Midbrain (tissue), 1 donor: ENCODE measurements around the gene DDX25.

ENCODE experiments used
- DNase-seq: peaks from one replicate; lab custom pipeline; 2025; lab: John Stamatoyannopoulos, UW

Gene DDX25

DNA sequence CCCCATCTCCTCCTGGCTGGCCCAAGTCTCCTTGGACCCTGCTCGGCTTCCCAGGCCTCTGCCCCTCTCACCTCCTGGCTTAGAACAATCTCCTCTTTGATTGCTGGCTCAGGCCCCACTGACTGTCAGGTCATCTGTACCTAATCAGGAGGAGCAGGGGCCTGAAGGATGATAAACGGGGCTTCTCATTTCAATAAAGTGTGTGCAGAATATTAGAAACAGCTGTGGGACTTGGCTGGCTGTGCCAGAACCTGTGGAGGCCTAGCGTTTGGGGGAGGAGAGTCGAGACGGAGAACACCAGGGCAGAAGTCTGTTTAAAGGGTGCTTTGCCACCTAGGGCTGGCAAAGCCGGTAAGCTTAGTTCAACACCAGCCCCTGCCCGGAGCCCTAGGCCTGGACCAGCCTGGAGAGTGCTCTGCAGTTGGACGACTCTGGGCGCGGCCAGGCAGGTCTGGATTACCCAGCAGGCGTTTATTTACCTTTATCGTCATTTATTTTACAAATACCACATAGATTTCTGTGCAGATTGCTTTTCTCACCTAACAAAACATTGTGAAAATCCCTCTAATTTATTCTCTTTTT lies 31.4 kb downstream of the DDX25 start:
- no peak for DNase-seq

DNA sequence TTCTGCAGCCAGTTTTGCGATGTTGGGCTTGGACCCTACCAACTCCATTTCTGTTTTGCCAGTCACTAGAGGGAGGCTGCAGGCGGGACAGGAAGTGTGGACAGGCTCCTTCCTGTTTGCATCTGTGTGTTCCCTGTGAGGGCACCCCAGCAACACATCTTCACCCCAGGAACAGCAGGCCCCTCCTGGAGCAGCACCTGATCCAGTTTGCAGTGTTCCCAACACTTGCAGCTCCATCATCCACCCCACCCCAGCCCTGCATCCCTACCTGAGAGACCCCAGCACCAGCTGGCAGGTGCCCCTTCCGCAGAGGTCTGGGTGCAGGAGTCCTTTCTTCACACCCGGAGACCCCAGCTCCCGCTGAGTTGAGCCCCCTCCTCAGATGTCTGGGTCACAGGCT lies 34.1 kb downstream of the DDX25 start:
- no peak for DNase-seq

DNA sequence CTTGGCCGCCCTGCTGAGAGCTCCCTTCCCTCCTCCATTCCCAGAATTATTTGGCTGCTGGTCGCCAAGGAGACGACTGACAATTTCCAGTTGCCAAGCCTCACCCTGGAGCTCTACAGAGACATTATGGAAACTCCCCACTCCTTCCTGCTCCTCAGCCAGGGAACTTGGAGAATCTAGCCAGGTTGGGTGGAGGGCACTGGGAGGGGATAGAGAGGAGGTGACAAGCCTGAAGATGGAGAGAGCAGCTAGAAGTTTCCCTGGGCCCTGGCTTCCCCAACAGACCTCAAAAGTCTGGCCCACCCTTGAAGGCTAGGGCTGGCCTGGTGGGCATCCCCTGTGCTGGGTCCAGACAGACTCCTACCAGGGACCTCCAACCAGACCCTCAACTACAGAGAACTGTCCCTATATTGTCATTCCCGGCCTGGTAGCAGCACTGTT lies 34.8 kb downstream of the DDX25 start:
- DNase-seq: no peak

- DNase-seq: no peak
Measured at GRCh38 chr11:125940145-125940544, 35.8 kb downstream of the DDX25 start.

GRCh38 chr11:125941267-125941618 lies 36.9 kb downstream of the DDX25 start:
- DNase-seq: no peak

- DNase-seq: no peak
Measured at GRCh38 chr11:125941619-125942611, 37.6 kb downstream of the DDX25 start.

- DNase-seq: no peak
Measured at GRCh38 chr11:125942771-125943428, 38.6 kb downstream of the DDX25 start.

DNA sequence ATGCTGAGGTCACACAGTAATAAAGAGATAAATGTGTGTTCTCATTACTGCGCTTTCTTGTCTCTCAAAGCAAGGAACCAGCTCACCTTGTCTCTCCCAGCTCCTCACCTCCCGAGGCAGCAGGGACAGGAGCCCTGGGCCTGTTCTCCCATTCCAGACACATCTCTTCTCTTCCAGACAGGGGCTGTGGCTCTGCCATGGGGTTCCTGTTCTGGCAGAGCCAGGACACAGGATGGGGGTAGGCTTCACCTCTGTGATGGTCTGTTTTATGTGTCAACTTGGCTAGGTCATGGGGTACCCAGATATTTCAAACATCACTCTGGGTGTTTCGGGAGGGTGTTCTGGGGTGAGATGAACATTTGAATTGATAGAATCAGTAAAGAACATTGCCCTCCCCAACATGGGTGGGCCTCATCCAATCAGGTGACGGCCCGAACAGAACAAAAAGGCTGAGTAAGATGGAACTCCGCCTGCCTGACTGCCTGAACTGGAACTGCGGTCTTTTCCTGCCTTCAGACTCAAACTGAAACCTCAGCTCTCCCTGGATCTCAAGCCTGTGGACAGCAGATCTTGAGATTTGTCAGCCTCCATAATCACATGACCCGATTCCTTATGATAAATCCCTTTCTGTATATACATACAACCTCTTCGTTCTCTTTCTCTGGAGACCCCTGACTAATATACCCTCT lies 39.5 kb downstream of the DDX25 start:
- DNase-seq: no peak

GRCh38 chr11:125944350-125945010 lies 40.2 kb downstream of the DDX25 start:
- no peak for DNase-seq

GRCh38 chr11:125945011-125945796 lies 40.9 kb downstream of the DDX25 start:
- DNase-seq: no peak

GRCh38 chr11:125945797-125946520 lies 41.7 kb downstream of the DDX25 start, which contains the start of gene VSIG10L2:
TSS of gene VSIG10L2 (plus strand) at chr11:125946044. CDS start at chr11:125946056, 12 bp downstream.
- no peak for DNase-seq

GRCh38 chr11:125946712-125947418 lies 42.6 kb downstream of the DDX25 start:
- DNase-seq: no peak

GRCh38 chr11:125947419-125948277 lies 43.3 kb downstream of the DDX25 start:
- no peak for DNase-seq

- DNase-seq: no peak
Measured at GRCh38 chr11:125948278-125949051, 44.2 kb downstream of the DDX25 start.

DNA sequence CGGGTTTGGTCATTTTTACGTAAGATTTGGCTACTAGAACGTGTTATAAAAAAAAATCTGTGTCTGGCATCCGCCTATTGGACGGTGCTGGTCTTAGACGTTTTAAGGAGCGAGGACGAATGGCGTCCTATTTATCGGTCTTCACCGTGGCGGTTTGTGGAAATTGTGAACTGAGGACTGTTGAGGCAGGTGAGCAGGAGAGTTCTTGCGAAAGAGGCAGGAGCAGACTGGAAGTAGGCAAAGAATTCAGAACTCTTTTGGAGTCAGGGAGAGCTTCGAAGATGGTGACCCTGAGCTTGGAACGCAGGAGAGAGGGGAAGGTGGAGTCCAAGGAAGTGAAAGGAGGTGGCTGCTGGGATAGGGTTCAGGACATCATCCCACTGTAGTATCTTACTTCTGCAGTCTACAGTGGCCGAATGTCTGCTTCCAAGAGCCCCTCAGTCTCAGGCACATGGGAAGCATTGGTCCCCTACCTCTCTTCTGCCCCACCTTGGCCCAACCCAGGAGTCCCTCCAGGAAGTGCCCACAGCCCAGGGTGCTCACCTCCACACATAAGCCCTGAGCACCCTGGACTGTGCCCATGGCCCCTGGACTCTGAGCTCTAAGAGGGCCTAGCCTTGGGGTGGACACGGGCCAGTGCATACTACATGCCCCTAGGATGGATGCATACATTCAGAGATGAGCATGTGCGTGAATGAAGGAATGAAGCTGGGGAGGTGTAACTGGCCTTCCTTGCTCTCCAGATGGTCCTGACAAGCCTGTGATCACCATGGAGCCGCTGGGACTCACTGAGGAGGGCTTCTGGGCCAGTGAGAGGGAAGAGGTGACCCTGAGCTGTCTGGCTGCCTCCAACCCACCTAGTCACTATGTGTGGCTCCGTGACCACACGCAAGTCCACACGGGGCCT lies 45.2 kb downstream of the DDX25 start:
- no peak for DNase-seq

- no peak for DNase-seq
Measured at GRCh38 chr11:125950178-125950490, 45.8 kb downstream of the DDX25 start.
